HG02970 (cell line): ENCODE results near the gene HDAC4.

Source experiments
- ATAC-seq: cut with Tn5 transposase; IDR thresholded peaks from one replicate; pipeline ENCODE4 v1.9.1; 2021; ENCODE audit warnings: mild to moderate bottlenecking, moderate library complexity, moderate number of reproducible peaks; ENCODE audit not compliant: unreplicated experiment, low FRiP score

The HDAC4 gene

DNA sequence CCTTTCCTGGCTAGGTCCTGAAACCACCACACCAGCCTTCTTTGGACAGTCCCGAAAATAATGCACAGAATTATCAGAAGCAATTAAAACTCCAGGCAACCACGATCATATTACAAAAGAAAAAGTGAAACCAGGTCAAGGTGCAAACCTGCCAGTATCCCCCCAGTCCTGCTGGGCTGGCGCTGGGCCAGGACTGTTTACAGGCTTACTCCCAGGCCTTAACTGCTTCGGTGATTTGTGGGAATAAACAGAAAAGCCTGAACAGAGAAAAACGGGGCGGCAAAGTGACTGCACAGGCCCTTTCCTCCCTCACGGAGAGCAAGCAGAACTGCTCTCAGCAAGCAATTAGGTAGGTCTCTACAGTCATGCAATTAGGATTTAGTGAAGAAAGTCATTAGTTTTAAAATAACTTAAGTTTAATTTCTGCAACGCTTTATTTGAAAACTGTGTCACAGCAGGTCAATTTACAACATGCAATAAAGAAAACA, 1.3 kb downstream of the HDAC4 start:
- ATAC-seq = no peak

DNA sequence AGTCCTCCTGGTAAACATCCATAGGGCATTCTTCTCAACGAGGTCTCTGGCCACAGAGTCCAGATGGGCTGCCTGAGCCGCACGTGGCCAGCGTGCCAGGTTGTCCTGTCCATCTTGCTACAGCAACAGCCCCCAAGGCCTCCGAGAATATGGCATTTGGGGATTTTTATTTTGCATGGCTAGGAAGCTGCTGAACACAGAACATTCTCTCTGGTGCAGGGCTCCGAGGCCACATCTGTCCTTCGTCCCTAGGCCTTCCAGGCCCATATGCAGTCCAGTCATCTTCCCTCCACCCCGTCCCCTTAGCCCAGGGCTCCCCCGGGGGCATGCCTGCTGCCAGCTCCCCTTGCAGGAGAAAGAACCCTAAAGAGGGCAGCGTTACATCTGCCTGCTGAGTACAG, 2.3 kb downstream of the HDAC4 start:
- ATAC-seq = no peak

DNA sequence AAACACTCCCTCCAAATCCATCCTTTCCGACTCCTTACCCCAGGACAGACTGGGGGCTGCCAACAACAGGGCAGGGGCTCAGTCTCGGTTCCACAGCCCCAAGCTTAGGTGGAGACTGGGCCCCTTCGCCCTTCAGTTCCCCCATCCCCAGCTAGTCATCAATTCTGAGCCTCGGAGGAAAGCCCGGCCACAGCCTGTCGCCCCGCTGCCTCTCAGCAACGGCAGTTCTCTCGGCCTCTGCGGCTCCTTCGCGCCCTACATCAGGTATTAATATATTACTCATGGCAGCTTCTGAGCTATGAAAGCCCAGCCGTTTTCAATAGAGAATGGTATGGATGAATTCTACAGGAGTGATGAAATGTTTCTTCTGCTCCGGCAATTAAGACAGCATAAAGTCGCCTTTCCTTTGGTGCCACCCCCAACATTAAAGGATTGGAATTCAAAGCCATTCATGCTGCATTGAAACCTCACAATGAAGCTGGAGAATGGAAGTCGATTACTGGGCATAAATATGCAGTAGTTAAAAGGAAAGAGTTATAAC, 2.8 kb downstream of the HDAC4 start:
- ATAC-seq = no peak

DNA sequence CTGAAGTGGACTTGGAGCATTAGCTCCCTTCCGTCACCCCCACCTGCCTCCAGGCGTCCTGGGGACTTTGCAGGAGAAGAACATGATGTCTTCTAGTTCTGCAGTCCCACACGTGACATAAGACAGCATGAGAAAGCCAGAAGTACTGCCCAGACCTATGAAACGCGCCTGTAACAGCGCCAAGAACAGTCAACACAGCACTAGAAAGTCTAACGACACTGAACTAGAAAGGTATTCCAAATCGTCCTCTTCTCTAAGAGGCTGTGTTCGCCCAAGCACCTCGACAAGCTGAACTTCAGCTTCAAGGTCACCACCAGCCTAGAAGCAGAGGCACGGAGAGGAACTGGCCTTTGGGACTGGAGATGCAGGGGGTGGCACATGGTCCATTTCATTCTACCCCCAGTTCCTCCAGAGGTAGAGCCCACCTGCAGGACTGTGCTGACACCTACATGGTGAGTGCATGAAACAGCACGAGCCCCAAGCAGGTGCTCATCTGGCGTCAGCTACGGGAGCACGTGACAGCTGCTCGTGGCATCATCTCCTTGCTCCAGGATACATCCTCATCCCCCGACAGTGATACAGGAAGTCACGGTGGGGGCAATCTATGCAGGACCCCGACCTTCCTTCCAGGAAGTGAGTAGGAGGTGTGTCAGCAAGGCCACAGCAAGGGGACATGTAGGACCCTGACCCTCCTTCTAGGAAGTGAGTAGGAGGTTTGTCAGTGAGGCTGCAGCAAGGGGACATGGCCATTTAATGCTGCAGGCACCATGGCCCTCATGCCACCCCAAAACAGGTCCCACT, 3.7 kb downstream of the HDAC4 start:
- ATAC-seq = no peak

DNA sequence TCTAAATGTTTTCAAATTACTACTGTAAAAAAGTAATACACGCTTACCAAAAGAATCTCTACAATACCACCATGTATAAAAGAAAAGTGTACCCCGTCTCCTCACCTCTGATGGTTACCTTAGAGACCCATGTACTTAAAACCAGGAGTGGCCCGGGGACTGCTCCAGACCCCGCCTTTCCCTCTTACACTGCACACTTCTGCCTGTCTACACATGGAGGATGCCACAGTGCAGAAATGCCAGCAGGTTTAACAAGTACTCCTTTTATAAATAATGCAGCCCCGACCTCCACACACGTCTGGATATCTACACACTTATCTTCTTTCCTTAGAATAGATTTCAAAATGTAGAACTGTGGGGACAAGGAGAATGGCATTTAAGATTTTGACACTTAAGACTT, 5.3 kb downstream of the HDAC4 start:
- ATAC-seq = no peak

DNA sequence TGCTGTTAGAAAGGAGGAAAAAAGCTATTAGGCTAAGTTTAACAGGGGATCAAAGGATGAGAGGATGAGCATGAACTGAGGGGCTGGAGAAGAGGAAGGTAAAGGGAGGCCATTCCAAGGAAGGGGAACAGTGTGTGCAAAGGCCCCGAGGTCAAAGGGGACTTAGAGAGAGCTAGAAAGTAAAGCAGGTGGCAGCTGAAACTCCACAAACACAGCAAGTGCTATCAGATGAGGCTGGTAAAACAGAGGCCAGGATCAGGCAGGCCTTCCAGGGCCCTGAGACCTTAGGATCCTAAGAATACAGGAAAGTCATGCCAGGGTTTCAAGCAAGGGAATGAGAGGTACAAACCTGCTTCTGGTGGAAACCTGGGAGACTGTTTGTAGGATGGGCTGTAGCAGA, 5.8 kb downstream of the HDAC4 start:
- no peak for ATAC-seq

DNA sequence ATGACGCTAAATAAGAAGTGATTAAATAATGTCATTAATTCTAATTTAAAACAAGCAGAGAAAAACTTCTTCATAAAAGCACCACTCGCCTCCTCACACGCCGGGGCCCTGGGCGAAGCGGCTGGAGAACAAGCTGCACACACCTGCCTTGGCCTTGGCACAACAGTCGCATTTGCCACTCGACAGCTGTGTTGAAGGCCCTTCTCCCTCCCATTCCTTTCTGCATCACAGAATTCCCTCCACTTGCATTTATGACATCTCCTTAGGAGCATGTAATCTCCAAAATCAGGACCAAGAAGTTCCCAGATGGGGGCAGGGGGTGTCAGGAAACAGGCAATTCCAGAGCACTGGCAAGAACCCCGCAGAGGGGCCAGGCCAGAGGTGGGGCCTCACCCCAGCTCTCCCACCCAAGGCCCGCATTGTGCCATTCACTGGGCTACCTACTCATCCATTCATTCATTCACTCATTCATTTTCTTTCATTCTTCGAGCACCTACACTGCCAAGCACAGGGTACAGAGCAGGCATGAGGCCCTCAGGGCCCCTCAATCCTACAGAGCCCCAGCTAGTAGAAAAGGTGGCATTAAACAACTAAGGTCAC, 6.4 kb downstream of the HDAC4 start:
- ATAC-seq = no peak

DNA sequence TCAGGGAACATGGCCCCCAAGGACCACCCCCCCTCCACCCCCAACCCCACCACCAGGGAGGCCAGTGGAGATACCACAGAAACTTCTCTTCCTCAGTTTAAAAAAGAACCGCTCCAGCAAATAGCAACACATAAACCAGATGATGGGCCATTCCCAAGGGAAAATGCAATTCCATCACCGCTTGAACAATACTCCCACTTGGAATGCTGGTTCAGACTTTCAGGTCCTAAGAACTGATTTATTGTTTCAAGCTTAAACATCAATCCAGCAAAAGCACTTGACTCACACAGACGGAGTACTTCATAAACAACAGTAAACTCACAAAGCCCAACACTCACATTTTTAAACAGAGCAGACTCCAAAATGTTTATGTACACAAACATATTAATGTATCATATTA, 6.9 kb downstream of the HDAC4 start:
- ATAC-seq = no peak

DNA sequence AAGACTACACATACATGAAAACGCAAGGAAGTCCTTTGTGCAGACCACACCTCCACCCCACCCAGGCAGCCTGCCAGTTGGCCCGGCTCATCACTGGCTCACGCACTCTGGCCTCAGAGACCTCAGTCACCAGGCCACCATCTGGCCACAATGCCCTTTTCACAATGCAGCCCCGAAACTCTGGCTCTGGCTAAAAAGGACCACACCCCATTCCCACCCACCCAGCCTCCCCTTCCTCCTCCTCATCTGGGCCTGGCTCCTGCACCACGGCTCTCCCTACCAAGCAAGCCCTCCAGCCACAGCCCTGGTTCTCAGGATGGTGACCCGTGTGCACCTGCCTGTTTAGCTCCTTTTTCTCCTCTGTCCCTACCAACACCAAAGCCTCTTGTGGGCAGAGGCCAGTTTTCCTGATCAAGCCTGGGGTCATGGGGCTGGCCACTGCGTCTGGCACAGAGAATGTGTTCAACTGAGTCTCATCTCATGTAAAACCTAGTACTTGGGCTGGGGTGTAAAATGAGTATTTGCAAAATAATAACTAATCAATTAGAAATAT, 7.4 kb downstream of the HDAC4 start:
- no peak for ATAC-seq

DNA sequence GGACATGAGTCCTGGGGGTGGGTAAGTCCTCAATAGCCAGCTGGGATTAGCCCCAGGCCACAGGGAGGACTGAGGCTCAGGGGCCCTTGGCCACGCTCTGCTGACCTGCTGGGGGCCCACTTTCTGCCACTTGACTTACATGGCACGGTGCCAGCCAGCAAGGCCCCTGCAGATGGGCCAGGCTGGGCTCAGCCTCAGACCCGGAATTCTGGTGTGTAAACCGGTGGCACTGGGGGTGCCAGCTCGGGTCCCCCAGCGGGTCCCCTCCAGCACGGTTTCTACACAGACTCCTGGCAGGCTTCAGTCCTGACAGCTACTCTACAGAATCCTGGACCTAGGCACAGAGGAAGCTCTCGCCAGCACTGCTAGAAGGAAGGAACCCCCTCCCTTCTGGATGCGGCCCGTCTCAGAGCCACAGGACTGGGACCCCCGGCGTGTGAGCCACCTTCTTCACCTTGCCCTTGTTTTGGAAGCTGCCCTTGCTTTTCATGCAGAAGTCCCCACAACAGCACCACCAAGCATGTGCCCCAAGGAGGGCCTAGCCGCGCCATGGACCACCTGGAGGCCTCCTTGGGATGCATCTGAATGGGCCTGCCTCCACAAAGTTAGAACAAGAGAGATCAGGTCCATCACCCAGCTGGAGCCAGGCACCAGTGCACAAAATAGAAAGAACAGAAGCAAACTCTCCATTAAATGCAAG, 8.0 kb downstream of the HDAC4 start:
- ATAC-seq = no peak

DNA sequence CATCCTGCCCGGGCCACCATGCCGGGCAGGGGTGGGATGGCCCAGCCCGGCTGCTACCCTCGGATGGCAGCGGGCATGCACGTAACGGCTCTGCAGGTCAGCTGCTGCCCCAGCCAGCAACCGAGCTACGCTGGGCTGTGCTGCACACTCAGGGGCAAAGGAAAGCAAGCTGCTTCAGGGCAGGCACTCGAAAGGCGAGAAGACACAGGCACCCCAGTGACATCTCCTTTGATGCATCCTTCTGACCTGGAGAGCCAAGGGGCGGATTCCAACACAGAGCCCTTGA, 8.8 kb downstream of the HDAC4 start:
- no peak for ATAC-seq

DNA sequence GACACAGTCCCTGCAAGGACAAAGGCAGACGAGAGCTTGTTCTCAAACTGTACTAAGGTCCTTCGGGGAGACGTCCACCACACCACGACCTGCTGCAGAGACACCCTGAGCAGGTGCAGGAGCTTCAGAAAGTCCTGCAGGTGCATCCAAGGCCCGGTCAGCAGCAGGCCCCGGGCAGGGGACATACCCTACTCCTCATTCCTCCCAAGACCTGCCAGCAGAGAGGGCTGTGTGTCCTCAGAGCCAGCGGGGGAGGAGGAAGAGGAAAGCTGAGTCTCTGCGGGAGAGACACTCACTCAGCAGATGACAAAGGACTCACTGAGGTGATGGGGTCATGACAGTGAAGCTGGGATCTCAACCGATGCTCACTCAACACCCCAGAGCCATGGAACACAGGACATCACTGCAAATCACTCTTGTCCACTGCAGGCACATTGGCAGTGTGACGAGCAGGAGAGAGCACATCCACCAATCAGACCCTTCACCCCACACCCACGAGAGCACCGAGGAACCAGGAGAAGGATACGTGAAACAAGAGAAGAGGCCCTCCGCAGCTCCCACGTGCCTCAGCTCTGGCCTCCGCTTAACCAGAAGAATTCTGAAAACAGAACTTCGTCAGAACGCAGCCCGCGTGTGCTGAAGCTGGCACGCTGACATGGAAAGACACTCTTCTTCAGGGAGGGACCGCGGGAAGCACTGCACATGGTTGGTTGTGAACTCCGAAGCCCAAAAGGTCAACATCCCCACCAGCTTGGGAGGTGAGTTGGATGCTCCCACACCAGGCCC, 9.3 kb downstream of the HDAC4 start:
- ATAC-seq = no peak

DNA sequence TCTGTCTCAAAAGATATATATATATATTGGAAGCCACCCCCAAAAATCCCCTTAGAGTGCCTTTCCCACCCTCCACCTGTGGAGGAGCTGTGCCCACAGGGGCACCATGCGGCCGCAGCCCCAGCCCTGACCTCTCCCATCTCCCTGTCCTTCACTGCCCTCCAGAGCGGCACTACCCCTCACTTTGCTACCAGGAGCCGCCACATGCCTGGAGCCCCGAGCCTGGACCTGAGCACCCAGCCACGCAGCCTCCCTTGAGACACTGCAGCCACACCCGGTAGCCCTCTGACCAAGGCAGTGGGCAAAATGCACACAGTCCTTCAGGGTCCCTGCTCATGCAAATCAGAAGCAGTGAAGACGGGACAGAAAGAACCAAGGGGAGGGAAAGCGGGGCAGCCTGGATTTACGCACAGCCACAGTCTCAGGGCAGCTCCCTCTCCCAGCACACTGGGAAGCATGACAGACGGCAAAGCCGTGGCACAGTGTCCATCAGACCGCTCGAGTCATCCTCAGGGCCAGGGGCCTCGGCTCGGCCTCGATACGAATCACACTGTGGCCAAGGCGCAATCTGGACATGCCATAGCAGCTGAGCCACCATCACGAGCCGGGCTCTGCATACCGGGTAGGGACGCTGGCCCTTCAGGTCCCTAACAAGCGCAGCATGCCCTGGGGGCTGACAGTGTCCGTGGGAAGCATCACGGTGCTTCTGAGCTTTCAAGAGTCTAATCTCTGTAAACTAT, 10.1 kb downstream of the HDAC4 start:
- ATAC-seq = no peak

DNA sequence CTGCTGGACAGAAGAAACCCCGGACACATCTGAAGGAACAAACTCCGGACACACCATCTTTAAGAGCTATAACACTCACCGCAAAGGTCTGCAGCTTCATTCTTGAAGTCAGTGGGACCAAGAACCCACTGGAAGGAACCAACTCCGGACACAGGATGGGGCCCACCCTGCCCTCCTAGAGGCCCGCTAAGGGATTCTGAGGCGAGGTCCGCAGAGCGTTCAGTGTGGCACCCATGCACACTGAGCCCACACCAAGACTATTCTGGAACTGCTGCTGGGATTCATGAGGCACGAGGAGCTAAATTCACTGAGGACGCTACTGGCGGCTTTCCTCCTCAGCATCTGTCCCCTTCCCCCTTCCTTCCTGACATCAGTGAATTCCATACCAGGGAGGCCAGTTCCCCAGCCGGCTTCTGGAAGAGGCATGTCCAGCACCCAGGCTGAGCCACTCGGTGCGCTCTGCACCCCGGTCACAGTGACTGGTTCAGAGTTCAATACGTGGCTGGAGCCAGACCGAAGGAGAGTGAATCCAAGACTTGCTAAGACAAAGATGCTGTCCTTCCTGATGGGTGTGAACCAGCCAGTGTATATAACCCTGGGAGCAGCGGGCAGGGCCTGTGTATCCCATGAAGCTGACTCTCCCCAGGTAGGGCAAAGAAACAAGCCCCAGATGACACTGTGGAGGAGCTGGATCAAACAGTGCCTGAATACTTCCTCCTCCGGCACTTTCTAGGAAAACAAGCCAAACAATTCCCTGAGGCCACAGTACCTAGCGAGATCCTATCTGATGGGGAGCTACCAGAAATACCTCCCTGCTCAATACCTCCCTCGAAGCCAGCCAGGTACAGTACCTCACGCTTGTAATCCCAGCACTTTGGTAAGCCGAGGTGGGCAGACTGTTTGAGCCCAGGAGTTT, 11.1 kb downstream of the HDAC4 start:
- ATAC-seq = no peak

DNA sequence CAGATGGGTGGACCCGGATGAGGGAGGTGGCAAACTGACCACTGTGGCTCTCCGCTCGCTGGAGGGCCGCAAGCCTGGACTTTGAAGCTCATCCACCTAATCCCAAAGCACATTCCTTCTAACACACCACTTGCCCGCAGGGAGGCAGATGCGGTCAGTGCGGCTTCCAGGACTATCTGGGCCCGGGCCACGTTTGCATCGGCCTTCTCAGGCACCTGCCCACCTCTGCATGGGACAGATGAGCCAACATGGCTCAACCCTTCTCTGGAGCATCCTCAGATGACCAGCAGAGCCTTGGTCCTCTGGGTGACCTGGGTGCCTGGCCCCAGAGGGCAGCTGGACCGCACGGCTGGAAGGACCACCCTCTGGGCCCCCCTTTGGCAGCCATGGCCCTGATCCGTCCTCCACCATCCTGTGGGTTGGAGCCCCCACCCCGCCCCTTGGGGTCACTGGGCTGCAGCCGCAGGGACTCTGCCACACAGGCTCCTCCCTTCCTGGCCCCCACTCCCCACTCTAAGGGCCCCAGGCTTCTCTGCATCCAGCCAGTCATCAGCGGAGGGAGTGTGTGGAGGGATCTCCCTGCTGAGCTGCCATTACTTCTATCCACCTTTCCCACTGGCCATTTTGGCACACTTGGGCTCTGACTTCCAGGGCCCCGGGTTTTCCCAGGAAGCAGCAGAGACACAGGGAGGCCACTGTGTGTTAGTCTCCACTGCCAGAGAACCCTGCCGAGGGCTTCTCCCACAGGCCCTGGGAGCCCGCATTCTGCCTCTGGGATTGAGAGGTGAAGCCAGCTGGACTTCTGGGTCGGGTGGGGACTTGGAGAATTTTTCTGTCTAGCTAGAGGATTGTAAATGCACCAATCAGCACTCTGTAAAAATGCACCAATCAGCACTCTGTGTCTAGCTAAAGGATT, 12.3 kb downstream of the HDAC4 start:
- no peak for ATAC-seq

DNA sequence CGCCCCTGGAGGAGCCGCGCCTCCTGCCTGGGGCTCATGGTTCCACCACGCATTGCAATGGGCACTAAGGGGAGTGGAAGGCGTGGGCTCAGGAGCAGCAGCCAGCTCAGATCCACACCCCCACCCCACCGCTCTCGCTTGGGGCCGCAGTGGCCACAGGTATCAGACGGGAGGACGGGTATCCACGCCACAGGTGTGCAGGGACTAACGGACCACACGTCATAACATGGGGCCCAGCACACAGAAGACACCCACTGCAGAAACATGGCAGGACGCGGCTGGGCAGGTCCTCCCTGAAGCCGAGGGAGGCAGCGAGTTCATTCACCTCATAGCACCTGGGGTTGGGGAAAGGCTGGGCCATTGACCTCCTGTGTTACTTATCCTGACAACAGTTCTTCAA, 13.0 kb downstream of the HDAC4 start:
- no peak for ATAC-seq

DNA sequence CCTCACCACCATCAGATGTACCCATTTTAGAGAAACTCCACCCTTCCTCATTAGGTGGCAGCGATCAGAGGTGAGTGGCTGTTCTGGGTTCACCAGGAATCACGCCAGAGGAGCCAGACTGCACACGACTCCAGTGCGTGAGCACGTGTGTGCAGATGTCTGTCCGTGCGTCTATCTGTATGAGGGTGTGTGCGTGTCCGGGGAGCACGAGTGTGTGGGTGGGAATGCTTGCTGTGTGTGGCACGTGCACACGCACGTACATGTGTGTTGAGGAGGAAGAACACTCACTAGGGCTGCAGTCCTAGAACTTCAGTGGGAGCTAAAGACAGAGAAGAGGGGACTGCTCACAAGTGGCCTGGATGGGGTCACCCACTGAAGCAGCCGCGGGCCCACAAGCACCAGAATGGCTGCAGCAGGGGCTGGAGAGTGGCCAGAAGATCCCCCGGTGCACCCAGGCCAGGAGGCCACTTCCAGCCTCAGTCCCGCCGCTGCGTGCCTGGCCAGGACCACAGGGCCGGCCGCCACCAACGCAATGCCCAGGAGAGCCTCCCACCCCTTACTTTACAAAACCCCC, 13.9 kb downstream of the HDAC4 start:
- no peak for ATAC-seq
